GM19351 (cell line): ENCODE measurements around the gene CYLD.

Experiments
- ATAC-seq: cut with Tn5 transposase; IDR thresholded peaks from one replicate; pipeline ENCODE4 v1.9.1; 2021; ENCODE audit warnings: mild to moderate bottlenecking, moderate library complexity; ENCODE audit not compliant: unreplicated experiment

The CYLD gene

DNA sequence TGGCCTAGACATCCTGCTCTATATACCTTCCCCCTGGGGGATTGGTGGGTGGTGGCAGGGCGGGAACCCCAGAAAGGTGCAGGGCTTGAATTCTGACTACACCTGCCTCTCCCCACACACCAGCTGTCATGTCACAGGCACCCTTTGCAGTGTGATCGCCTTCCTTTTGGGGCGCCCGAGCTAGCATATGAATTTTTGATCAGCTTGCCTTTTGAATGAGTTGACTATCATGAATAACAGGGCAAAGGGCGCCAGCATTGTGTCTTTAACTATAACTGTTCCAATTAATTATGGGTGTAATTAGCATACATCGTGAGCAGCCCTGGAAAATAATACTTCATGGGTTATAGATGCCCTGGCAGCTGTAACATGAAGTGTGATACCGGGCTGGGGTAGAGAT is 72.7 kb downstream of the CYLD start:
- ATAC-seq, result no peak

DNA sequence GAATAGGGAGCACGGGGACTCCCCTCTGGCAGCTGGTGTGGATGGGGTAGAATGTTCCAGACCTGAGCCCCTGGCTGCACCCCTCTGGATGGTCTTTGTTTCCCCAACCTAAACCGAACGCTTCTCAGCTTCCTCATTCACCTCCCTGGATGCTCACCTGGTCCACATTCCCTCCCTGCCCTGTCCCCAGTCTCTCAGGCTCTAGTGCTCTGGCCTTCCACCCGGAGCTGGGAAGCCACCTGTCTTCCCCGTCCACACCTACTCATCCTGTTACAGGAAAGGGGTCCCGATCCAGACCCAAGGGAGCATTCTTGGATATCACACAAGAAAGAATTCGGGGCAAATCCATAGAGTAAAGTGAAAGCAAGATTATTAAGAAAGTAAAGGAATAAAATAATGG is 73.5 kb downstream of the CYLD start:
- ATAC-seq, result no peak

DNA sequence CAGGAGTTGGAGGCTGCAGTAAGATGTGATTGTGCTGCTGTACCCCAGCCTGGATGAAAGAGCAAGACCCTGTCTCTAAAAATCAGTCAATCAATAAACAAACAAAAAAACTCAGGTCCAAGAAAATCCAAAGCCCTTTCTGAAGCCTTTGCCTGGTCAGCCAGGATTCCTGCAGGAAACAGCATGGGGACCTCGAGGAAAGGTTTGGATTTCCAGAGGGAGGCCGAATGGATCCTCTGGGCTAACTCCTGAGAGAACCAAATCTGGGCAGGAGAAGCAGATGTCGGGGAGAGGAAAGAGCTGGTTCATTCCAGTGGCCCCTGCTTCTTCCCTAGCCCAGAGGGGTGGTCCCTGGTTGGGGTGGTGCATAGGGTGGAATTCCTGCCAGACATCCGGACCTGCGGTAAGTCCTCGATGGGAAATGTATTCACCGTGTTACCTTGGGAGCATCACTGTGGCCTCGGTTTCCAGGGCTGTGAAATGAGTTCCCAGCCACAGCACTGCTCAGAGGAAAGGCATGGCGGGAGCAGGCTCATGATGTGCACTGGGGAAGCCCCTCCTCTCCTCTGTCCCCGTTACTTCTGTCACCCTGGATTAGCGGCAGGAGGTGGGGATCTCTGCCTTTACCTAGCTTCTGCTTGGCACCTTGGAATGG is 75.1 kb downstream of the CYLD start:
- no peak for ATAC-seq

GRCh38 chr16:50818380-50818779 is 76.5 kb downstream of the CYLD start:
- no peak for ATAC-seq

- ATAC-seq, result no peak
Observed at GRCh38 chr16:50819706-50820105, 77.8 kb downstream of the CYLD start.

DNA sequence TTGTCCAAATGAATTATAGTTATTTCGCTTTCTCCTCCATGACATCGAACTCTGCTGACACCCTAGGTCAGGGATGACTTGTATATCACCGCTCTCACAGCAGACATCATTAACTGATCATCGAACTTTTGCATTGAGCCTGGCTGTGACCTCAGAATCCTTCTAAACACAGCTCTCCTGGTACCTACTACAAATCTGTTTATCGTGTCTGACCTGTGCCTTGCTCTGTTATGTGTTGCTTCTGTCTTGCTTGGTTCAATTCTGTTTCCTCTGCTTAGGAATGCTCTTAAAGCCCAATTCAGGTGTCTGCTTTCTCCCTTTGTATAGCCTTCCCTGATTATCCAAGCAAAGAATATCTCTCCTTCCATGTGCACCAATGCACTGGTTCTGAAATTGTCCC is 78.3 kb downstream of the CYLD start:
- no peak for ATAC-seq

DNA sequence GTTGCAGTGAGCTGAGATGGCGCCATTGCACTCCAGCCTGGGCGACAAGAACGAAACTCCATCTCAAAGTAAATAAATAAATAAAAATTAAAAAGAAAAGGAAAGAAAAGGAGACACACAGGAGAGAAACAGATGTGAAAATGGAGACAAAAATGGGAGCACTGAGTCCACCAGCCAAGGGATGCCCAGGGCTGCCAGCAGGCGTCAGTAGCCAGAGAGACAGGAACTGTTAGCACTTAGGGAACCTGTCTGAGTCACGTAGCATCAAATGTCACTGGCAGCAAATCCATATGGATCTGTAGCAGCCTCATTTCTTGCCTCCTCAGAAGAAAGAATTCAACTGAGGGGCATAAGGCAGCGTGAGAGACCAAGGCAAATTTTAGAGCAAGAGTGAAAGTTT is 79.7 kb downstream of the CYLD start:
- no peak for ATAC-seq

DNA sequence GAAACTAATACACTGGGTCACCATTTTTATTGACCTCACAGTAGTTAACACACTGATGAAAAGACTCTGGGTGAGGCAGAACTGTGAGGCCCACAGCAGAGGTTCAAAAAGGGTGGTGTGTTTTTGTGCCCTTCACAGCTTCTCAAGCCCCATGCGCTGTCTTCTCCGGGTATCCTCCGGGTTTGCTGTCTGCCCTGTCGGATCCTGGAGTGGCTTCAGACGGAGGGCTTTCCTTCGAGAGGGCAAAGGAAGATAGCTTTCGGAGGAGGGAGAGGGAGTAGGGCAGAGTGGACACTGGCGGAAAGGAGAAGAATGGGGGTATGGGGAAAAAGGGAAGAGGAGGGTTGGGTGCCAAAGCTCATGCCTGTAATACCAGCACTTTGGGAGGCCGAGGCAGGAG is 80.8 kb downstream of the CYLD start:
- no peak for ATAC-seq

GRCh38 chr16:50826797-50827316 is 85.0 kb downstream of the CYLD start:
- ATAC-seq, result no peak

DNA sequence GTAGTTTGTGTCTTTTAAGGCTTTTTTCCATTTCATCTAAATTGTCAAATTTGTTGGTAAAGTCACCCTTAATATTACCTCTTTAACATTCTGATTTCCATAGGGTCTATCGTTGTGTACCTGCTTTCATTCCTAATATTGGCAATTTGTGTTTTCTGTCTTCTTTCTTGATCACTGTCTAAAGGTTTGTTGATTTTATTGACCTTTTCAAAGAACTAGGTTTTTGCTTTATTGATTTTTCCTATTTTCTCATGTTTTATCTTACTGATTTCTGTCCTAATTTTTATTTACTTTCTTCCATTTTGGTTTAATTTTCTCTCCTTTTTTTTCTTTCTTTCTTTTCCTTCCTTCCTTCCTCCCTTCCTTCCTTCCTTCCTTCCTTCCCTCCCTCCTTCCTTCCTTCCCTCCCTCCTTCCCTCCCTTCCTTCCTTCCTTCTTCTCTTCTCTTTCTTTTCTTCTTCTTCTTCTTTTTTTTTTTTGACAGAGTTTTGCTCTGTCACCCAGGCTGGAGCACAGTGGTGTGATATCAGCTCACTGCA is 86.3 kb downstream of the CYLD start:
- ATAC-seq, result no peak

DNA sequence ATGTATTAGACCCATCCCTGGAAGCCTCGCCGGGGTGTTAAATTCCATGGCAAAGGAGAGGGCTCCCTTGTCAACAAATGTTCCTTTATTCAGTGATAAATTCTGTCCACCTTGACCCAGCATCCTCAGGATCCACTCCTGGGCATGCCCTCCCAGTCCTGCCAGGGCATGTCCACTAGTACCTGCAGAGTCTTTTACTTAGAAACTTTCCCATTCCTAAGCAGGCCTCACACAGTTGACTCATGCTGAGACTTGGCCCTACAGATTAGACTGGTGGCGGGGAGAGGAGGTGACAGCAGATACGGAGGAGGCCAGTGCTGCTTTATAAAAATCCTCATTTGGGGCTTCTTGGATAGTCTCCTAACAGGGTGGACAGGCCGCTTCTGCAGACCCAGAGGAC is 88.8 kb downstream of the CYLD start:
- no peak for ATAC-seq

GRCh38 chr16:50831751-50832150 is 89.9 kb downstream of the CYLD start:
- no peak for ATAC-seq

DNA sequence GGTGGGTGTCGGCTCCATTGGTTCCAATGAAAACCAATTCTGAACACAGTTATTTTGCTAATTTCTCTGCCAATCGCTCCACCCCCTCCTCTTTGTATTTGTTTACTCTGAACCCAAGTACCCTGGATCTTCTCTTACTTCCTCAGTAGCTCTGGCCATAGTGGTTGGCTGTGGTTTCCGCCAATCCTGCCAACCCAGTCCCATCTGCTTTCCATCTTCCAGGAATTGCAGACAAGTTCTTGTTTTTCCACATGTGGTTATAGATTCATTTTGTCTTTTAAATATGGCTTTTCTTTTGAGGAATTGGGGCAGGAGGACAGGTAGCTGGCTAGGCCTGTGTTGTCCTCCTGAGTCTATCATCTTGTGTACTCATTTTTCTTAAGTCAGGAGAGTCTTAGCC is 92.0 kb downstream of the CYLD start:
- ATAC-seq, result no peak

- ATAC-seq, result no peak
Observed at GRCh38 chr16:50834701-50835100, 92.8 kb downstream of the CYLD start.

GRCh38 chr16:50835358-50836060 is 93.6 kb downstream of the CYLD start:
- no peak for ATAC-seq

DNA sequence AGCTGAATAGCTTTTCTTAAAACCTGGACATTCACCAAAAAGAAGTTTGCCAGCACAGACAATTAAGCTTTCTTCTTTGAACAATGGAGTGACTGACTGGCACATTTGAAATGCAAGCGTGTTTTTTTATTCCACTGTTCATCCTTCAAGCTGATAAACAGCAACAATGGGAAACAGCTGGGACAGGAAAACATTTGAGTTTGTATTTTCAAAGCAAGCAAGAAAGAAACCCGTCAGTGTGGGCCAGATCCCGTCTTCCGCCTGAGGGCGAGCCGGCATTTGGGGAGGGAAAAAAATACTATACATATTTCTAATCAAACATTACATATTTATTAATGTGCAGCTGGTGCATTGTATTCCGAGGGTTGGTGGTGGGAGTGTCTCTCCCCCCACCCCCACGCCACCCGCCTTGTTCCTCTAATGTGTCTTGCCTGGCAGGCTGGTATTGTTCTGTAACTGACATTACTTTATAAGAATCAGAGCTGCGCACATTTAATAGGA is 94.3 kb downstream of the CYLD start:
- no peak for ATAC-seq

DNA sequence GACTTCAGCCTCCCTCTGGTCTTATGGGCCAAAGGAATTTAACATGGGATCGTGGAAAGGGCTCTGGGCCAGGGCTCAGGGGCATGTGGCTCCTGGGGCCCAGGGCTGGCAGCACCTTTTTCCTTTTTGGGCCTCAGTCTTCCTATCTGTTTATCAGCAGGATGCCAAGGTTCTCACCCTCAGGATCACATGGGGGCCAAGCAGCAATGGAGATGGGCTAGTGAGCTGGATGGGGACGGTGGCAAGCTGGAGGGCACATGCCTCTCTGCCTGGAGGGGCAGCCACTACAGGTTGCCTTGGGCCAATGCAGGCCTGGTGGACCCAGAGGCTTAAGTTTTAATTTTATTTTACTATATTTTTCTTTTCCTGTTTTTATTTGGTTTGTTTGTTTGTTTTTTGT is 95.4 kb downstream of the CYLD start:
- no peak for ATAC-seq

- ATAC-seq, result no peak
Observed at GRCh38 chr16:50838165-50838564, 96.3 kb downstream of the CYLD start.

- ATAC-seq, result no peak
Observed at GRCh38 chr16:50838885-50839284, 97.0 kb downstream of the CYLD start.

- no peak for ATAC-seq
Observed at GRCh38 chr16:50839356-50839755, 97.5 kb downstream of the CYLD start.

- no peak for ATAC-seq
Observed at GRCh38 chr16:50839920-50840729, 98.2 kb downstream of the CYLD start.
